IMR-90 (cell line): ENCODE measurements around the gene LIX1.

Source experiments
- BHLHE40 ChIP-seq: fragments of 150-350 bp; IDR thresholded peaks from 2 replicates; pipeline ENCODE4 v1.6.1; 2016; ENCODE audit warnings: mild to moderate bottlenecking, low read depth, low read length
- POLR2A ChIP-seq: IDR thresholded peaks from 2 replicates; pipeline ENCODE4 v1.6.1; 2012; ENCODE audit warnings: mild to moderate bottlenecking, low read depth, low read length
- TF ChIP-seq, protein P1 (sequence below): conservative IDR thresholded peaks from 2 replicates; pipeline ENCODE4 v1.5.1; 2012; ENCODE audit warnings: mild to moderate bottlenecking, low read depth, low read length, improper control_type of control experiment
- TF ChIP-seq, protein P2 (sequence below): fragments of 150-350 bp; IDR thresholded peaks from 2 replicates; pipeline ENCODE4 v1.6.1; 2017; ENCODE audit warnings: mild to moderate bottlenecking, antibody characterized with exemption, low read length, low read depth
- TF ChIP-seq, protein P3 (sequence below): fragments of 150-350 bp; IDR thresholded peaks from 2 replicates; pipeline ENCODE4 v1.6.1; 2016; ENCODE audit warnings: low read depth, mild to moderate bottlenecking, low read length, moderate library complexity, borderline replicate concordance

DNA sequence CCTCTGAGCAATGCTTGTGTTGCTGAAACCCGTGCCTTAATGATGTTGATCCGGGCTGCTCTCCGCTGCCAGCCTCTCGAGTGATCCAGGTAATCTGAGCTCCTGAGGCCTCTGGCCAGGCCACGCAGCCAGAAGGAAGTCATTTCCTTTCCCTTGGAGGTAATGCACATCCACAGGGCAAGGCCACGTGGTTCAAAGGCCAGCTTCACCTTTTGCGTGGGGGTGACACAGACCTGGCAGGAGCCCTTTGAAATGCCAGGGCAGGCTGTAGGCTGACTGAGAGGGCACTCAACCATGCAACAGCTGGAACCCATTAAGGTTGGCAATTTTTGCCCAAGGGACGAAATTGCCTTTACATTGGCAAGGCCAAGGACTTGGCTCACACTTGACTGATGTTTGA, 80.4 kb downstream of the LIX1 start:
- TF ChIP-seq, protein P1, sequence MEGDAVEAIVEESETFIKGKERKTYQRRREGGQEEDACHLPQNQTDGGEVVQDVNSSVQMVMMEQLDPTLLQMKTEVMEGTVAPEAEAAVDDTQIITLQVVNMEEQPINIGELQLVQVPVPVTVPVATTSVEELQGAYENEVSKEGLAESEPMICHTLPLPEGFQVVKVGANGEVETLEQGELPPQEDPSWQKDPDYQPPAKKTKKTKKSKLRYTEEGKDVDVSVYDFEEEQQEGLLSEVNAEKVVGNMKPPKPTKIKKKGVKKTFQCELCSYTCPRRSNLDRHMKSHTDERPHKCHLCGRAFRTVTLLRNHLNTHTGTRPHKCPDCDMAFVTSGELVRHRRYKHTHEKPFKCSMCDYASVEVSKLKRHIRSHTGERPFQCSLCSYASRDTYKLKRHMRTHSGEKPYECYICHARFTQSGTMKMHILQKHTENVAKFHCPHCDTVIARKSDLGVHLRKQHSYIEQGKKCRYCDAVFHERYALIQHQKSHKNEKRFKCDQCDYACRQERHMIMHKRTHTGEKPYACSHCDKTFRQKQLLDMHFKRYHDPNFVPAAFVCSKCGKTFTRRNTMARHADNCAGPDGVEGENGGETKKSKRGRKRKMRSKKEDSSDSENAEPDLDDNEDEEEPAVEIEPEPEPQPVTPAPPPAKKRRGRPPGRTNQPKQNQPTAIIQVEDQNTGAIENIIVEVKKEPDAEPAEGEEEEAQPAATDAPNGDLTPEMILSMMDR, result no peak
- TF ChIP-seq BHLHE40, result no peak
- TF ChIP-seq, protein P2, sequence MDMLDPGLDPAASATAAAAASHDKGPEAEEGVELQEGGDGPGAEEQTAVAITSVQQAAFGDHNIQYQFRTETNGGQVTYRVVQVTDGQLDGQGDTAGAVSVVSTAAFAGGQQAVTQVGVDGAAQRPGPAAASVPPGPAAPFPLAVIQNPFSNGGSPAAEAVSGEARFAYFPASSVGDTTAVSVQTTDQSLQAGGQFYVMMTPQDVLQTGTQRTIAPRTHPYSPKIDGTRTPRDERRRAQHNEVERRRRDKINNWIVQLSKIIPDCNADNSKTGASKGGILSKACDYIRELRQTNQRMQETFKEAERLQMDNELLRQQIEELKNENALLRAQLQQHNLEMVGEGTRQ, result no peak
- no peak for TF ChIP-seq POLR2A
- TF ChIP-seq, protein P3, sequence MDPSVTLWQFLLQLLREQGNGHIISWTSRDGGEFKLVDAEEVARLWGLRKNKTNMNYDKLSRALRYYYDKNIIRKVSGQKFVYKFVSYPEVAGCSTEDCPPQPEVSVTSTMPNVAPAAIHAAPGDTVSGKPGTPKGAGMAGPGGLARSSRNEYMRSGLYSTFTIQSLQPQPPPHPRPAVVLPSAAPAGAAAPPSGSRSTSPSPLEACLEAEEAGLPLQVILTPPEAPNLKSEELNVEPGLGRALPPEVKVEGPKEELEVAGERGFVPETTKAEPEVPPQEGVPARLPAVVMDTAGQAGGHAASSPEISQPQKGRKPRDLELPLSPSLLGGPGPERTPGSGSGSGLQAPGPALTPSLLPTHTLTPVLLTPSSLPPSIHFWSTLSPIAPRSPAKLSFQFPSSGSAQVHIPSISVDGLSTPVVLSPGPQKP, result no peak
